Bone marrow (tissue), 2 donors: ENCODE measurements around the gene GPR18.
"Not testable (repeated sequence)": the region's sequence is repeated elsewhere in the genome, so short reads cannot be mapped to it uniquely, and the experiment has no call there.

Experiments used
- DNase-seq, 2 donors: peaks; one replicate each; lab custom pipeline; 2025; lab: John Stamatoyannopoulos, UW

Gene GPR18

GRCh38 chr13:99266827-99267226 lies 8.6 kb upstream of the GPR18 start:
- no peak for DNase-seq

GRCh38 chr13:99265821-99266426 lies 7.7 kb upstream of the GPR18 start:
- DNase-seq = peak in 1 of 2 donors; percentile 44

GRCh38 chr13:99265162-99265800 lies 7.1 kb upstream of the GPR18 start:
- no peak for DNase-seq

- DNase-seq = peak in 1 of 2 donors; percentile 30
Measured at GRCh38 chr13:99264051-99264450, 5.9 kb upstream of the GPR18 start.

- DNase-seq = no peak
Measured at GRCh38 chr13:99263126-99263785, 5.1 kb upstream of the GPR18 start.

GRCh38 chr13:99261059-99261458 lies 2.9 kb upstream of the GPR18 start:
- no peak for DNase-seq

- no peak for DNase-seq
Measured at GRCh38 chr13:99260216-99260615, 2.0 kb upstream of the GPR18 start.

GRCh38 chr13:99258946-99259345 lies 767 bp upstream of the GPR18 start:
- DNase-seq = peak in 1 of 2 donors; percentile 59

- DNase-seq = no peak
Measured at GRCh38 chr13:99257291-99257690, 888 bp downstream of the GPR18 start.

GRCh38 chr13:99256709-99257108 lies 1.5 kb downstream of the GPR18 start:
- no peak for DNase-seq

- no peak for DNase-seq
Measured at GRCh38 chr13:99256283-99256682, 1.9 kb downstream of the GPR18 start.

- DNase-seq = no peak
Measured at GRCh38 chr13:99255271-99255670, 2.9 kb downstream of the GPR18 start.

GRCh38 chr13:99254830-99255229 lies 3.3 kb downstream of the GPR18 start:
- DNase-seq = no peak

- no peak for DNase-seq
Measured at GRCh38 chr13:99251921-99252320, 6.3 kb downstream of the GPR18 start.

GRCh38 chr13:99250982-99251825 lies 7.0 kb downstream of the GPR18 start:
- DNase-seq = no peak

GRCh38 chr13:99249606-99250005 lies 8.6 kb downstream of the GPR18 start:
- not testable (repeated sequence) for DNase-seq

GRCh38 chr13:99249178-99249577 lies 9.0 kb downstream of the GPR18 start:
- not testable (repeated sequence) for DNase-seq

GRCh38 chr13:99246100-99246499 lies 12.1 kb downstream of the GPR18 start:
- DNase-seq = no peak

- no peak for DNase-seq
Measured at GRCh38 chr13:99237981-99238662, 20.1 kb downstream of the GPR18 start.

GRCh38 chr13:99231721-99232120 lies 26.5 kb downstream of the GPR18 start:
- DNase-seq = peak in 1 of 2 donors; percentile 80

- no peak for DNase-seq
Measured at GRCh38 chr13:99230991-99231390, 27.2 kb downstream of the GPR18 start.

GRCh38 chr13:99230588-99230987 lies 27.6 kb downstream of the GPR18 start:
- DNase-seq = not testable (repeated sequence)
